T-cell (primary cell): Measurements from ENCODE around the gene ZFP57. TPM values are rescaled to one million over a fixed set of nuclear protein-coding genes. Genes with fewer than 3 reads are reported as not detected.

ENCODE experiments used
- ATAC-seq, 4 experiments: fragments of 200-7000 bp in 3 of 4; fragments of 150-1000 bp in 1 of 4; cut with Tn5 transposase; replicated peaks in 1 of 4; 1 replicate in 3 of 4; 2 replicates in 1 of 4; pipeline ENCODE4 v1.10.0; 2021; ENCODE audit warnings: moderate library complexity in 3 of 4, mild to moderate bottlenecking in 2 of 4, moderate number of reproducible peaks in 1 of 4
- CTCF ChIA-PET, 2 donors: fragments of 300-600 bp; sonication (Branson Sonifier 250); formaldehyde crosslinking; loops; one replicate each; lab custom pipeline; 2022; ENCODE audit warnings: antibody characterized with exemption in 2 of 2; lab: Charles Lee
- POLR2A ChIA-PET, 2 donors: fragments of 300-600 bp; sonication (Branson Sonifier 250); formaldehyde crosslinking; loops; one replicate each; lab custom pipeline; 2022; ENCODE audit warnings: antibody characterized with exemption in 2 of 2; lab: Charles Lee
- DNase-seq, 35 experiments: peaks; one replicate each; pipeline versions ENCODE4 v3.0.0 to v3.0.0-alpha.2; 2013 to 2023
- H3K27ac ChIP-seq: one replicate; pipeline ENCODE4 v1.5.1; 2013; ENCODE audit warnings: low read length
- H3K27me3 ChIP-seq, 2 experiments: replicated peaks in 1 of 2; 1 replicate in 1 of 2; 2 replicates in 1 of 2; pipeline versions ENCODE4 v1.6.1 to v1.7.0; 2013; ENCODE audit warnings: low read length in 1 of 2, mixed read lengths in 1 of 2; ENCODE audit not compliant: control insufficient read depth in 2 of 2, insufficient read depth in 2 of 2; ENCODE audit errors: extremely low read depth in 1 of 2
- H3K36me3 ChIP-seq, 2 donors: 1 replicate in 1 of 2; 2 replicates in 1 of 2; pipeline versions ENCODE4 v1.6.1 to v1.7.0; 2013; ENCODE audit warnings: low read length in 1 of 2; ENCODE audit not compliant: control insufficient read depth in 2 of 2, insufficient read depth in 1 of 2; ENCODE audit errors: extremely low read depth in 1 of 2
- H3K4me1 ChIP-seq, 2 experiments: 1 replicate in 1 of 2; 2 replicates in 1 of 2; pipeline versions ENCODE4 v1.6.1 to v1.7.0; 2013; ENCODE audit warnings: low read length in 2 of 2, mixed read lengths in 1 of 2; ENCODE audit not compliant: insufficient read depth in 2 of 2, control insufficient read depth in 1 of 2; ENCODE audit errors: extremely low read depth in 1 of 2
- H3K4me3 ChIP-seq, 2 donors: 1 replicate in 1 of 2; 2 replicates in 1 of 2; pipeline versions ENCODE4 v1.5.1 to v1.7.0; 2013; ENCODE audit warnings: mild to moderate bottlenecking in 2 of 2, low read length in 1 of 2, moderate library complexity in 1 of 2; ENCODE audit not compliant: control insufficient read depth in 1 of 2; ENCODE audit errors: extremely low read depth in 1 of 2
- H3K9me3 ChIP-seq: 2 replicates; pipeline ENCODE4 v1.7.0; 2013
- H3K27ac Mint-ChIP-seq, 2 donors: one replicate each; pipeline ENCODE4 v1.8.0; 2020 to 2021; ENCODE audit warnings: mild to moderate bottlenecking in 2 of 2, mixed read lengths in 2 of 2
- H3K27me3 Mint-ChIP-seq, 2 donors: one replicate each; pipeline ENCODE4 v1.8.0; 2021 to 2022; ENCODE audit warnings: mixed read lengths in 2 of 2
- H3K36me3 Mint-ChIP-seq: one replicate; pipeline ENCODE4 v1.8.0; 2021; ENCODE audit warnings: mixed read lengths
- H3K4me1 Mint-ChIP-seq, 3 donors: one replicate each; pipeline ENCODE4 v1.8.0; 2020 to 2022; ENCODE audit warnings: mixed read lengths in 3 of 3, mild to moderate bottlenecking in 1 of 3
- H3K4me3 Mint-ChIP-seq, 3 donors: one replicate each; pipeline ENCODE4 v1.8.0; 2020 to 2022; ENCODE audit warnings: mild to moderate bottlenecking in 3 of 3, mixed read lengths in 3 of 3, moderate library complexity in 3 of 3
- H3K9me3 Mint-ChIP-seq, 3 donors: one replicate each; pipeline ENCODE4 v1.8.0; 2020 to 2022; ENCODE audit warnings: mixed read lengths in 3 of 3
- WGBS: methylation state at CpG from one replicate; pipeline ENCODE4 v1.1.5; 2013; ENCODE audit warnings: missing lambda C conversion rate; ENCODE audit not compliant: insufficient coverage; 5-methylcytosine and 5-hydroxymethylcytosine counted together
- total RNA-seq, 35 experiments: library from RNA in 6 of 35; stranded (reverse) in 6 of 35; fragments of 120-200 nt in 1 of 35; gene quantifications; one replicate each; pipeline versions ENCODE4 v1.2.1 to v1.2.4 and lab custom pipeline; 2013 to 2026

The ZFP57 gene
- total RNA-seq, 5 donors from 2014 or later (not counting 1 experiment from before 2014, with no cell fraction given), result 1.0 TPM; not detected in 4

DNA sequence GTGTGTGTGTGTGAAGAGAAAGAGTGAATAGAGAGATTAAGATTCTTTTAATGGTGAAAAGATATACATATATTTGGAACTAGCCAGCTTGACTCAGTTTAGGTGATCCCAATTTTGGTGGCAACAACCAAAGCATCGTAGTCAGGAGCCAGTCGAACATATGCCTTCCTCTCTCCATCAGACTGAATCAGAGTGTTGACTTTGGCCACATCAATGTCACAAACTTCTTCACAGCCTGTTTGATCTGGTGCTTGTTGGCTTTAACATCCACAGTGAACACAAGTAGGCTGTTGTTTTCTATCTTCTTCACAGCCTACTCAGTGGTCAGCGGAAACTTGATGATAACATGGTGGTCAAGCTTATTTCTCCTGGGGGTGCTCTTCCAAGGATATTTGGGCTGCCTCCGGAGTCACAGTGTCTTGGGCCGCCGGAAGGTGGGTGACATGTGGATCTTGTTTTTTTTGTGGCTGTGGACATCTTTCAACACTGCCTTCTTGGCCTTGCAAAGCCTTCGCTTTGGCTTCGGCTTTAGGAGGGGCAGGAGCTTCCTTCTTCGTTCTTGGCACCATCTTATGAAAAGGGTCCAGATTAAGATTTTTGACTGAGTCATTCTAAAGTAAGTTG, 45.7 kb upstream of the ZFP57 start:
- Histone ChIP-seq H3K27ac (no peak overlapping the region), H3K9me3 (no peaks in the 10 kb centered on the region), H3K4me3 (no peak overlapping the region), H3K36me3 (peaks cover 3 to 45% of the 10 kb centered on the region in 2 donors), H3K4me1 (peaks cover 32 to 59% of the 10 kb centered on the region in 2 experiments), H3K27me3 (no peaks in the 10 kb centered on the region)
- WGBS, result 40% methylated on average over 2 of the region's 9 CpGs
- peak overlapping the region; percentile 63 to 91 (median 67) for H3K4me3 Mint-ChIP-seq
- ChIA-PET CTCF (interaction anchor here (1.0 to 3.7 kb wide), 3 partner anchors 12 to 18 kb away, joined by 3 to 12 read pairs (median 6); no protein-coding TSS in a partner anchor), POLR2A (interaction anchor here (0.6 to 2.5 kb wide), 4 partner anchors 18 to 788 kb away, joined by 3 to 10 read pairs (median 5); no protein-coding TSS in a partner anchor)
- peak in 2 of 35 experiments; percentile 16 to 56 for DNase-seq
- H3K27me3 Mint-ChIP-seq, result no peaks in the 10 kb centered on the region
- peaks cover 74 to 84% (median 80%) of the 10 kb centered on the region in 3 donors for H3K4me1 Mint-ChIP-seq
- no peak for ATAC-seq
- peaks cover 40% of the 10 kb centered on the region for H3K36me3 Mint-ChIP-seq
- H3K9me3 Mint-ChIP-seq, result no peaks in the 10 kb centered on the region
- H3K27ac Mint-ChIP-seq, result peak overlapping the region; percentile 74 to 78

DNA sequence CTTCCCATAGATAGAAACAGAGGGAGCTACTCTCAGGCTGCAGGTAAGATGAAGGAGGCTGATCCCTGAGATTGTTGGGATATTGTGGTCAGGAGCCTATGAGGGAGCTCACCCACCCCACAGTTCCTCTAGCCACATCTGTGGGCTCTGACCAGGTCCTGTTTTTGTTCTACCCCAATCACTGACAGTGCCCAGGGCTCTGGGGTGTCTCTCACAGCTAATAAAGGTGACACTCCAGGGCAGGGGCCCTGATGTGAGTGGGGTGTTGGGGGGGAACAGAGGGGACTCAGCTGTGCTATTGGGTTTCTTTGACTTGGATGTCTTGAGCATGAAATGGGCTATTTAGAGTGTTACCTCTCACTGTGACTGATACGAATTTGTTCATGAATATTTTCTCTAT, 45.0 kb upstream of the ZFP57 start:
- Histone ChIP-seq H3K36me3 (peaks cover 3 to 45% of the 10 kb centered on the region in 2 donors), H3K27me3 (no peaks in the 10 kb centered on the region), H3K4me3 (peak overlapping the region; percentile 72 to 96), H3K4me1 (peaks cover 37 to 59% of the 10 kb centered on the region in 2 experiments), H3K9me3 (no peaks in the 10 kb centered on the region), H3K27ac (peak overlapping the region; percentile 97)
- no peak for ATAC-seq
- peak in 2 of 35 experiments; percentile 13 to 43 for DNase-seq
- ChIA-PET POLR2A (interaction anchor here (0.8 to 2.5 kb wide), 4 partner anchors 17 to 23 kb away, joined by 3 to 10 read pairs (median 6); no protein-coding TSS in a partner anchor), CTCF (interaction anchor here in 1 of 2 donors (0.6 to 3.7 kb wide), 2 partner anchors 17 to 836 kb away, joined by 3 to 12 read pairs; no protein-coding TSS in a partner anchor)
- no peaks in the 10 kb centered on the region for H3K9me3 Mint-ChIP-seq
- H3K4me3 Mint-ChIP-seq, result peak overlapping the region; percentile 91 to 96 (median 94)
- H3K27me3 Mint-ChIP-seq, result no peaks in the 10 kb centered on the region
- peak overlapping the region; percentile 93 for H3K27ac Mint-ChIP-seq
- no CpG with 5 or more reads among the region's 1 CpG for WGBS
- H3K36me3 Mint-ChIP-seq, result peaks cover 40% of the 10 kb centered on the region
- H3K4me1 Mint-ChIP-seq, result peaks cover 73 to 82% (median 82%) of the 10 kb centered on the region in 3 donors

DNA sequence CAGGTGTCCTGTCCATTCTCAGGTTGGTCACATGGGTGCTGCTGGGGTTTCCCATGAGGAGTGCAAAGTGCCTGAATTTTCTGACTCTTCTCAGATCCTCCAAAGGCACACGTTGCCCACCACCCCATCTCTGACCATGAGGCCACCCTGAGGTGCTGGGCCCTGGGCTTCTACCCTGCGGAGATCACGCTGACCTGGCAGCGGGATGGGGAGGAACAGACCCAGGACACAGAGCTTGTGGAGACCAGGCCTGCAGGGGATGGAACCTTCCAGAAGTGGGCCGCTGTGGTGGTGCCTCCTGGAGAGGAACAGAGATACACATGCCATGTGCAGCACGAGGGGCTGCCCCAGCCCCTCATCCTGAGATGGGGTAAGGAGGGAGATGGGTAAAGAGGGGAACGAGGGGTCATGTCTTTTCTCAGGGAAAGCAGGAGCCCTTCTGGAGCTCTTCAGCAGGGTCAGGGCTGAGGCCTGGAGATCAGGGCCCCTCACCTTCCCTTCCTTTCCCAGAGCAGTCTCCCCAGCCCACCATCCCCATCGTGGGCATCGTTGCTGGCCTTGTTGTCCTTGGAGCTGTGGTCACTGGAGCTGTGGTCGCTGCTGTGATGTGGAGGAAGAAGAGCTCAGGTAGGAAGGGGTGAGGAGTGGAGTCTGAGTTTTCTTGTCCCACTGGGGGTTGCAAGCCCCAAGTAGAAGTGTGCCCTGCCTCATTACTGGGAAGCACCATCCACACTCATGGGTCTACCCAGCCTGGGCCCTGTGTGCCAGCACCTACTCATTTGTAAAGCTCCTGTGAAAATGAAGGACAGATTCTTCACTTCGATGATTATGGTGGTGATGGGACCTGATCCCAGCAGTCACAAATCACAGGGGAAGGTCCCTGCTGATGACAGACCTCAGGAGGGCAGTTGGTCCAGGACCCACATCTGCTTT, 44.3 kb upstream of the ZFP57 start:
- H3K4me1 ChIP-seq, result peaks cover 38 to 59% of the 10 kb centered on the region in 2 experiments
- Mint-ChIP-seq H3K36me3 (peaks cover 40% of the 10 kb centered on the region), H3K4me1 (peaks cover 65 to 74% (median 74%) of the 10 kb centered on the region in 3 donors)

DNA sequence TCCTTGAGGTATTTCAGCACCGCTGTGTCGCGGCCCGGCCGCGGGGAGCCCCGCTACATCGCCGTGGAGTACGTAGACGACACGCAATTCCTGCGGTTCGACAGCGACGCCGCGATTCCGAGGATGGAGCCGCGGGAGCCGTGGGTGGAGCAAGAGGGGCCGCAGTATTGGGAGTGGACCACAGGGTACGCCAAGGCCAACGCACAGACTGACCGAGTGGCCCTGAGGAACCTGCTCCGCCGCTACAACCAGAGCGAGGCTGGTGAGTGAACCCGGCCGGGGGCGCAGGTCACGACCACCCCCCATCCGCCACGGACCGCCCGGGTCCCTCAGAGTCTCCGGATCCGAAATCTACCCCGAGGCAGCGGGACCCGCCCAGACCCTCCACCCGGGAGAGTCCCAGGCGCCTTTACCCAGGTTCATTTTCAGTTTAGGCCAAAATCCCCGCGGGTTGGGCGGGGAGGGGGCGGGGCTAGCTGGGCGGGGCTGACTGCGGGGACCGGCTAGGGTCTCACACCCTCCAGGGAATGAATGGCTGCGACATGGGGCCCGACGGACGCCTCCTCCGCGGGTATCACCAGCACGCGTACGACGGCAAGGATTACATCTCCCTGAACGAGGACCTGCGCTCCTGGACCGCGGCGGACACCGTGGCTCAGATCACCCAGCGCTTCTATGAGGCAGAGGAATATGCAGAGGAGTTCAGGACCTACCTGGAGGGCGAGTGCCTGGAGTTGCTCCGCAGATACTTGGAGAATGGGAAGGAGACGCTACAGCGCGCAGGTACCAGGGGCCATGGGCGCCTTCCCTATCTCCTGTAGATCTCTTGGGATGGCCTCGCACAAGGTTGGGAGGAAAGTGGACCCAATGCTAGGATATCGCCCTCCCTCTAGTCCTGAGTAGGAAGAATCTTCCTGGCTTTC, 43.0 kb upstream of the ZFP57 start:
- no peaks in the 10 kb centered on the region for H3K9me3 ChIP-seq
- WGBS, result under 1% methylated on average over 69 of the region's 76 CpGs
- Mint-ChIP-seq H3K4me1 (peaks cover 55 to 63% (median 61%) of the 10 kb centered on the region in 3 donors), H3K27me3 (no peaks in the 10 kb centered on the region), H3K9me3 (no peaks in the 10 kb centered on the region), H3K4me3 (peak overlapping the region; percentile 91 to 96 (median 94)), H3K27ac (peak overlapping the region; percentile 93), H3K36me3 (peaks cover 40% of the 10 kb centered on the region)
- POLR2A ChIA-PET, result interaction anchor here in 1 of 2 donors (0.6 kb wide), 1 partner anchor 163 kb away, joined by 4 read pairs; no protein-coding TSS in a partner anchor
- CTCF ChIA-PET, result no interaction called here
- peak overlapping the region; percentile 97 for H3K27ac ChIP-seq
- H3K4me3 ChIP-seq, result peak overlapping the region; percentile 72 to 96
- peaks cover 38 to 59% of the 10 kb centered on the region in 2 experiments for H3K4me1 ChIP-seq
- ATAC-seq (peak; percentile 50 to 54 (median 52)), DNase-seq (peak; percentile 55 to 84 (median 70))
- peaks cover 3 to 45% of the 10 kb centered on the region in 2 donors for H3K36me3 ChIP-seq
- H3K27me3 ChIP-seq, result no peaks in the 10 kb centered on the region

More for the DNA sequence above, 44.3 kb upstream of the ZFP57 start:
- H3K9me3 Mint-ChIP-seq, result no peaks in the 10 kb centered on the region
- WGBS, result 69% methylated on average over 4 of the region's 11 CpGs
- Histone ChIP-seq H3K4me3 (peak overlapping the region; percentile 72 to 96), H3K9me3 (no peaks in the 10 kb centered on the region), H3K27me3 (no peaks in the 10 kb centered on the region), H3K27ac (peak overlapping the region; percentile 97), H3K36me3 (peaks cover 3 to 45% of the 10 kb centered on the region in 2 donors)
- H3K27ac Mint-ChIP-seq, result peak overlapping the region; percentile 93
- ChIA-PET POLR2A (interaction anchor here (0.8 to 1.1 kb wide), 3 partner anchors 17 to 24 kb away, joined by 3 to 7 read pairs (median 4); no protein-coding TSS in a partner anchor), CTCF (interaction anchor here in 1 of 2 donors (3.7 kb wide), 1 partner anchor 17 kb away, joined by 12 read pairs; no protein-coding TSS in a partner anchor)
- DNase-seq (peak in 2 of 35 experiments; percentile 20 to 39), ATAC-seq (no peak)
- H3K4me3 Mint-ChIP-seq, result peak overlapping the region; percentile 91 to 96 (median 94)
- H3K27me3 Mint-ChIP-seq, result no peaks in the 10 kb centered on the region

DNA sequence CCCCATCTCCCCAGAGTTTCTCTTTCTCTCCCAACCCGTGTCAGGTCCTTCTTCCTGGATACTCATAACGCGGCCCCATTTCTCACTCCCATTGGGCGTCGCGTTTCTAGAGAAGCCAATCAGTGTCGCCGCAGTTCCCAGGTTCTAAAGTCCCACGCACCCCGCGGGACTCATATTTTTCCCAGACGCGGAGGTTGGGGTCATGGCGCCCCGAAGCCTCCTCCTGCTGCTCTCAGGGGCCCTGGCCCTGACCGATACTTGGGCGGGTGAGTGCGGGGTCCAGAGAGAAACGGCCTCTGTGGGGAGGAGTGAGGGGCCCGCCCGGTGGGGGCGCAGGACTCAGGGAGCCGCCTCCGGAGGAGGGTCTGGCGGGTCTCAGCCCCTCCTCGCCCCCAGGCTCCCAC, 42.3 kb upstream of the ZFP57 start, which contains the start of gene HLA-F:
Gene HLA-F (plus strand): TSS at position 173 of the 404 bp plus-strand sequence. CDS start 30 bp downstream, at position 203.
- Histone ChIP-seq H3K27ac (peak within 1 kb of the TSS; percentile 97), H3K27me3 (no peaks in the 10 kb centered on the region), H3K4me1 (peaks cover 38 to 54% of the 10 kb centered on the region in 2 experiments), H3K4me3 (peak within 1 kb of the TSS; percentile 72 to 96), H3K36me3 (peaks cover 3 to 42% of the 10 kb centered on the region in 2 donors), H3K9me3 (no peaks in the 10 kb centered on the region)
- no peaks in the 10 kb centered on the region for H3K9me3 Mint-ChIP-seq
- CTCF ChIA-PET, result interaction anchor here in 1 of 2 donors (2.7 kb wide), 1 partner anchor 14 kb away, joined by 11 read pairs; no protein-coding TSS in a partner anchor
- DNase-seq (peak in 33 of 35 experiments; percentile 66 to 96 (median 81)), ATAC-seq (peak; percentile 88 to 89 (median 88))
- POLR2A ChIA-PET, result interaction anchor here in 1 of 2 donors (0.6 to 1.5 kb wide), 2 partner anchors 14 to 164 kb away, joined by 4 to 5 read pairs; no protein-coding TSS in a partner anchor
- peaks cover 49 to 56% (median 54%) of the 10 kb centered on the region in 3 donors for H3K4me1 Mint-ChIP-seq
- under 1% methylated on average over 26 of the region's 26 CpGs for WGBS
- peak within 1 kb of the TSS; percentile 91 to 96 (median 94) for H3K4me3 Mint-ChIP-seq
- H3K36me3 Mint-ChIP-seq, result peaks cover 40% of the 10 kb centered on the region
- H3K27ac Mint-ChIP-seq, result peak within 1 kb of the TSS; percentile 98 to 99
- H3K27me3 Mint-ChIP-seq, result no peaks in the 10 kb centered on the region
